NCI-H146 treated with DMSO at 0.1 percent for 48 hours (cell line): ENCODE data around the gene PCDHGB5.
"Not testable (repeated sequence)": the region's sequence is repeated elsewhere in the genome, so short reads cannot be mapped to it uniquely, and the experiment has no call there.

ENCODE experiments used
- DNase-seq: peaks from one replicate; lab custom pipeline; 2025; ENCODE audit not compliant: unreplicated experiment; lab: John Stamatoyannopoulos, UW

The PCDHGB5 gene

DNA sequence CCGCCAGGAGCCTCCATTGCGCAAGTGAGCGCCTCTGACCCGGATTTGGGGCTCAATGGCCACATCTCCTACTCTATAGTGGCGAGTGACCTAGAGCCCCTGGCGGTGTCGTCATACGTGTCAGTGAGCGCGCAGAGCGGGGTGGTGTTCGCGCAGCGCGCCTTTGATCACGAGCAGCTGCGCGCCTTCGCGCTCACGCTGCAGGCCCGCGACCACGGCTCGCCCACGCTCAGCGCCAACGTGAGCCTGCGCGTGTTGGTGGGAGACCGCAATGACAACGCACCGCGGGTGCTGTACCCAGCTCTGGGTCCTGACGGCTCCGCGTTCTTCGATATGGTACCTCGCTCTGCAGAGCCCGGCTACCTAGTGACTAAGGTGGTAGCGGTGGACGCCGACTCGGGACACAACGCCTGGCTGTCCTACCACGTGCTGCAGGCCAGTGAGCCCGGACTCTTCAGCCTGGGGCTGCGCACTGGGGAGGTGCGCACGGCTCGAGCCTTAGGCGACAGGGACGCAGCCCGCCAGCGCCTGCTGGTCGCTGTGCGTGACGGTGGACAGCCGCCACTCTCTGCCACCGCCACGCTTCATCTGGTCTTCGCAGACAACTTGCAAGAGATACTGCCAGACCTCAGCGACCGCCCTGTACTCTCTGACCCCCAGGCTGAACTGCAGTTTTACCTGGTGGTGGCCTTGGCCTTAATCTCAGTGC, 12.0 kb downstream of the PCDHGB5 start:
- DNase-seq = no peak

DNA sequence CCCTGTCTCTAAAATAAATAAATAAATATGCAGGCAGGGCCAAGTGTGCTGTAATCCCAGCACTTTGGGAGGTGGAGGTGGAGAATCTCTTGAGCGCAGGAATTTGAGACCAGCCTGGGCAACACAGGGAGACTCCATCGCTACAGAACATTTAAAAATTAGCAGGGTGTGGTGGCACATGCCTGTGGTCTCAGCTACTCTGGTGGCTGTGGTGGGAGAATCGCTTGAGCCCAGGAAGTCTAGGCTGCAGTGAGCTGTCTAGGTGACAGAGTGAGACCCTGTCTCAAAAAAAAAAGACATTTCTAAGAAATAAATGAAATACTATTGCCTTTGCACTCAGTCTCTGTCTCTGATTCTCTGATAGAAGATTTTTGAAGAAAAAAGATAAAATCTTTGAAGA, 13.8 kb downstream of the PCDHGB5 start:
- DNase-seq = no peak

DNA sequence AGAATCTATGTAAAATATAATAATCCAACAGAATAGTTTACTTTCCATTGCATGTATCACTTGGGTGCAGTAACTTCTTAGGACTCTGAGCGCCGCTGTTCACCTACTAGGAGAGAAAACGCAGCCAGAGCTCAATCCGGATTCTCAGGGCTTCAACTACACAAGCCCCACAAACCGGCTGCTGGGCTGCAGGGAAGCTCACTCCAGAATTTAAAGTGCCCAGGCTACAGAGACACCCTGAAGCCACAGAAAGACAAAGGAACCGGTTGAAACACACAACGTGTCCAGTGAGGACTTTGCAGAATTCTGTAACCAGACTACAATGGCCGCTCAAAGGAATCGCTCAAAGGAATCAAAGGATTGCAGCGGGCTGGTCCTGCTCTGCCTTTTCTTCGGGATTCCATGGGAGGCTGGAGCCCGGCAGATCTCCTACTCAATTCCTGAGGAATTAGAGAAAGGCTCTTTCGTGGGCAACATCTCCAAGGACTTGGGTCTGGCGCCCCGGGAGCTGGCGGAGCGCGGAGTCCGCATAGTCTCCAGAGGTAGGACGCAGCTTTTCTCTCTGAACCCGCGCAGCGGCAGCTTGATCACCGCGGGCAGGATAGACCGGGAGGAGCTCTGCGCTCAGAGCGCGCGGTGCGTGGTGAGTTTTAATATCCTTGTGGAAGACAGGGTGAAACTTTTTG, 15.2 kb downstream of the PCDHGB5 start, which contains the start of gene PCDHGA10:
TSS of gene PCDHGA10 (plus strand) at position 134 of the 686 bp plus-strand sequence. CDS start at position 323, 189 bp downstream.
- no peak for DNase-seq

DNA sequence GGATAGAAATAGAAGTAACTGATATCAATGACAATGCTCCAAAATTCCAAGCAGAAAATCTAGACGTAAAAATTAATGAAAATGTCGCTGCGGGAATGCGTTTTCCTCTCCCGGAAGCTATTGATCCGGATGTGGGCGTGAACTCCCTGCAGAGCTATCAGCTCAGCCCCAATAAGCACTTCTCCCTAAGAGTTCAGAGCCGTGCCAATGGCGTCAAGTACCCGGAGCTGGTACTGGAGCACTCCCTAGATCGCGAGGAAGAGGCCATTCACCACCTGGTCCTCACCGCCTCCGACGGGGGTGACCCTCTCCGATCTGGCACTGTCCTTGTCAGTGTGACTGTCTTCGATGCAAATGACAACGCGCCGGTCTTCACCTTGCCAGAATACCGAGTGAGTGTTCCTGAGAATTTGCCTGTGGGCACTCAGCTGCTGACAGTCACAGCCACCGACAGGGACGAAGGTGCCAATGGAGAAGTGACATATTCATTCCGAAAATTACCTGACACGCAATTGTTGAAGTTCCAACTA, 15.9 kb downstream of the PCDHGB5 start:
- no peak for DNase-seq

- DNase-seq = not testable (repeated sequence)
These were observed 17.0 kb downstream of the PCDHGB5 start for GRCh38 chr5:141414548-141415274.

DNA sequence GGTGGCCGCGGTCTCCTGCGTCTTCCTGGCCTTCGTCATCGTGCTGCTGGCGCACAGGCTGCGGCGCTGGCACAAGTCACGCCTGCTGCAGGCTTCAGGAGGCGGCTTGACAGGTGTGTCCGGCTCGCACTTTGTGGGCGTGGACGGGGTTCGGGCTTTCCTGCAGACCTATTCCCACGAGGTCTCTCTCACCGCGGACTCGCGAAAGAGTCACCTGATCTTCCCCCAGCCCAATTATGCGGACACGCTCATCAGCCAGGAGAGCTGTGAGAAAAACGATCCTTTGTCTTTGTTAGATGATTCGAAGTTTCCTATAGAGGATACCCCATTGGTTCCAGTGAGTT, 17.5 kb downstream of the PCDHGB5 start:
- DNase-seq = not testable (repeated sequence)

- not testable (repeated sequence) for DNase-seq
These were observed 19.9 kb downstream of the PCDHGB5 start, which contains the start of gene PCDHGB7 for GRCh38 chr5:141417494-141418172. TSS of gene PCDHGB7 (plus strand) at chr5:141417677. CDS start at chr5:141417860, 183 bp downstream.

DNA sequence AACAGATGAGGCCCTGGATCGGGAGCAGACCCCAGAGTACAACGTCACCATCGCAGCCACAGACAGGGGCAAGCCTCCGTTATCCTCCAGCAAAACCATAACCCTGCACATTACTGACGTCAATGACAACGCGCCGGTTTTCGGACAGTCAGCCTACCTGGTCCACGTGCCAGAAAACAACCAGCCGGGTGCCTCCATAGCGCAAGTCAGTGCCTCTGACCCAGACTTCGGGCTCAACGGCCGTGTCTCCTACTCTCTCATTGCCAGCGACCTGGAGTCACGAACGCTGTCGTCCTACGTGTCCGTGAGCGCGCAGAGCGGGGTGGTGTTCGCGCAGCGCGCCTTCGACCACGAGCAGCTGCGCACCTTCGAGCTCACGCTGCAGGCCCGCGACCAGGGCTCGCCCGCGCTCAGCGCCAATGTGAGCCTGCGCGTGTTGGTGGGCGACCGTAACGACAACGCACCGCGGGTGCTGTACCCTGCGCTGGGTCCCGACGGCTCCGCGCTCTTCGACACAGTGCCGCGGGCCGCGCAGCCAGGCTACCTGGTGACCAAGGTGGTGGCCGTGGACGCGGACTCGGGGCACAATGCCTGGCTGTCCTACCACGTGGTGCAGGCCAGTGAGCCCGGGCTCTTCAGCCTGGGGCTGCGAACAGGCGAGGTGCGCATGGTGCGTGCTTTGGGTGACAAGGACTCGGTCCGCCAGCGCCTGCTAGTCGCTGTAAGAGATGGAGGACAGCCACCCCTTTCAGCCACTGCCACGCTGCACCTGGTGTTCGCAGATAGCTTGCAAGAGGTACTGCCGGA, 21.5 kb downstream of the PCDHGB5 start:
- no peak for DNase-seq

GRCh38 chr5:141420855-141421488, 23.2 kb downstream of the PCDHGB5 start, which contains the start of gene PCDHGA11:
TSS of gene PCDHGA11 (plus strand) at chr5:141421051. CDS start at chr5:141421228, 177 bp downstream.
- no peak for DNase-seq

DNA sequence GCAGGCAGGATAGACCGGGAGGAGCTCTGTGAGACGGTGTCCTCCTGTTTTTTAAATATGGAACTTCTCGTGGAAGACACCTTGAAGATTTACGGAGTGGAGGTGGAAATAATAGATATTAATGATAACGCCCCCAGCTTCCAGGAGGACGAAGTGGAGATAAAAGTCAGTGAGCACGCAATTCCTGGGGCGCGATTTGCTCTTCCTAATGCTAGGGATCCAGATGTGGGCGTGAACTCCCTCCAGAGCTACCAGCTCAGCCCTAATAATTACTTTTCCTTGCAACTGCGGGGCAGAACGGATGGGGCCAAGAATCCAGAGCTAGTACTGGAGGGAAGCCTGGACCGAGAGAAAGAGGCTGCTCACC, 23.7 kb downstream of the PCDHGB5 start:
- no peak for DNase-seq

GRCh38 chr5:141422742-141423291, 25.1 kb downstream of the PCDHGB5 start:
- DNase-seq = no peak

- DNase-seq = no peak
These were observed 30.2 kb downstream of the PCDHGB5 start for GRCh38 chr5:141427783-141428426.

DNA sequence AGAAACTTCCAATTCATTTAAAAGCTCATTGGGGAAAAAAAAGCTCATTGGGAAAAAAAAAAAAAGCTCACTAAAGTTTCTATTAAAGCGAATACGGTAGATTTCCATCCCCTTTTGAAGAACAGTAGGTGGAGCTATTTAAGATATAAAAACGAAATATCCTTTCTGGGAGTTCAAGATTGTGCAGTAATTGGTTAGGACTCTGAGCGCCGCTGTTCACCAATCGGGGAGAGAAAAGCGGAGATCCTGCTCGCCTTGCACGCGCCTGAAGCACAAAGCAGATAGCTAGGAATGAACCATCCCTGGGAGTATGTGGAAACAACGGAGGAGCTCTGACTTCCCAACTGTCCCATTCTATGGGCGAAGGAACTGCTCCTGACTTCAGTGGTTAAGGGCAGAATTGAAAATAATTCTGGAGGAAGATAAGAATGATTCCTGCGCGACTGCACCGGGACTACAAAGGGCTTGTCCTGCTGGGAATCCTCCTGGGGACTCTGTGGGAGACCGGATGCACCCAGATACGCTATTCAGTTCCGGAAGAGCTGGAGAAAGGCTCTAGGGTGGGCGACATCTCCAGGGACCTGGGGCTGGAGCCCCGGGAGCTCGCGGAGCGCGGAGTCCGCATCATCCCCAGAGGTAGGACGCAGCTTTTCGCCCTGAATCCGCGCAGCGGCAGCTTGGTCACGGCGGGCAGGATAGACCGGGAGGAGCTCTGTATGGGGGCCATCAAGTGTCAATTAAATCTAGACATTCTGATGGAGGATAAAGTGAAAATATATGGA, 32.8 kb downstream of the PCDHGB5 start, which contains the start of gene PCDHGA12:
TSS of gene PCDHGA12 (plus strand) at position 176 of the 782 bp plus-strand sequence. CDS start at position 429, 253 bp downstream.
- no peak for DNase-seq

- no peak for DNase-seq
These were observed 33.5 kb downstream of the PCDHGB5 start for GRCh38 chr5:141431286-141431685.

DNA sequence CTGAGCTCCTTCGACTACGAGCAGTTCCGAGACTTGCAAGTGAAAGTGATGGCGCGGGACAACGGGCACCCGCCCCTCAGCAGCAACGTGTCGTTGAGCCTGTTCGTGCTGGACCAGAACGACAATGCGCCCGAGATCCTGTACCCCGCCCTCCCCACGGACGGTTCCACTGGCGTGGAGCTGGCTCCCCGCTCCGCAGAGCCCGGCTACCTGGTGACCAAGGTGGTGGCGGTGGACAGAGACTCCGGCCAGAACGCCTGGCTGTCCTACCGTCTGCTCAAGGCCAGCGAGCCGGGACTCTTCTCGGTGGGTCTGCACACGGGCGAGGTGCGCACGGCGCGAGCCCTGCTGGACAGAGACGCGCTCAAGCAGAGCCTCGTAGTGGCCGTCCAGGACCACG, 34.6 kb downstream of the PCDHGB5 start:
- not testable (repeated sequence) for DNase-seq

GRCh38 chr5:141432726-141433125, 35.0 kb downstream of the PCDHGB5 start:
- not testable (repeated sequence) for DNase-seq

DNA sequence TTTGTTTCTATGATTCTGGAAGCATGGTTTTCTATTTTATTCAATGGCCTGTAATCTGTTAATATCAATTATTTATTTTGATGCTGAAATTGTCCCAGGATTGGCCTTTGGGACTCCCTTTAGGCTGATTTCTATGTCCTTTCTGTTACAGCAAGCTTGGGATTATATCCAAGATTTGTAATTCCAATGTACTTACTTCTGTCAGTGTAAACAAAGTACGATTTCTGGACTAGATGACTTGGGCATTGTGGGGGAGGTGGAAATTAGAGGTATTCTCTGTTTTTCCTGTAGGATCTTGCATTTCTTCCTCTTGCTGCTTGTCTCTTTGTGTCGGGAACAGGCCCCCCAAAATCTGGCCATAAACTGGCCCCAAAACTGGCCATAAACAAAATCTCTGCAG, 36.3 kb downstream of the PCDHGB5 start:
- no peak for DNase-seq

DNA sequence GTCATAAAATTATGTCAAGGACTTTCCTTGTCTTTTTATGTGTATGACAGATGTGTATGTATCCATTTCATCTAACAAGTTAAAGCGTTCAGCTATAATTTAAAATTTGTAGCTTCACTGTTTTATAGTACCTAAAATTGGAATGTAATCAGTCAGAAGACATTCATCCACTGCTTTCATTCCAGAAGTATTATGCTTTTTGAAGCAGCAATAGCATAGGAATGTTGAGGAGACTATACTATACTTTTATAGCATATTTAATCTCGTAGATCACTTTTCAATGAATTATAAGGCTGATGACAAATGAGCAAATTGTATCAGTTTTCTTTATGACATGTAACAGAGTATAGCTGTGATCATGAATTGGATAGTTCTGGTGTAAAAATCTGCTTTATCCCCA, 39.5 kb downstream of the PCDHGB5 start:
- no peak for DNase-seq
